IMR-90 (cell line): Measurements from ENCODE around the gene FOXP1.

ENCODE experiments used
- BHLHE40 ChIP-seq: fragments of 150-350 bp; IDR thresholded peaks from 2 replicates; pipeline ENCODE4 v1.6.1; 2016; ENCODE audit warnings: mild to moderate bottlenecking, low read depth, low read length
- CTCF ChIP-seq: conservative IDR thresholded peaks from 2 replicates; pipeline ENCODE4 v1.5.1; 2012; ENCODE audit warnings: mild to moderate bottlenecking, low read depth, low read length, improper control_type of control experiment
- TF ChIP-seq, protein P1 (sequence below): fragments of 150-350 bp; IDR thresholded peaks from 2 replicates; pipeline ENCODE4 v1.6.1; 2016; ENCODE audit warnings: low read depth, mild to moderate bottlenecking, low read length, moderate library complexity, borderline replicate concordance

DNA sequence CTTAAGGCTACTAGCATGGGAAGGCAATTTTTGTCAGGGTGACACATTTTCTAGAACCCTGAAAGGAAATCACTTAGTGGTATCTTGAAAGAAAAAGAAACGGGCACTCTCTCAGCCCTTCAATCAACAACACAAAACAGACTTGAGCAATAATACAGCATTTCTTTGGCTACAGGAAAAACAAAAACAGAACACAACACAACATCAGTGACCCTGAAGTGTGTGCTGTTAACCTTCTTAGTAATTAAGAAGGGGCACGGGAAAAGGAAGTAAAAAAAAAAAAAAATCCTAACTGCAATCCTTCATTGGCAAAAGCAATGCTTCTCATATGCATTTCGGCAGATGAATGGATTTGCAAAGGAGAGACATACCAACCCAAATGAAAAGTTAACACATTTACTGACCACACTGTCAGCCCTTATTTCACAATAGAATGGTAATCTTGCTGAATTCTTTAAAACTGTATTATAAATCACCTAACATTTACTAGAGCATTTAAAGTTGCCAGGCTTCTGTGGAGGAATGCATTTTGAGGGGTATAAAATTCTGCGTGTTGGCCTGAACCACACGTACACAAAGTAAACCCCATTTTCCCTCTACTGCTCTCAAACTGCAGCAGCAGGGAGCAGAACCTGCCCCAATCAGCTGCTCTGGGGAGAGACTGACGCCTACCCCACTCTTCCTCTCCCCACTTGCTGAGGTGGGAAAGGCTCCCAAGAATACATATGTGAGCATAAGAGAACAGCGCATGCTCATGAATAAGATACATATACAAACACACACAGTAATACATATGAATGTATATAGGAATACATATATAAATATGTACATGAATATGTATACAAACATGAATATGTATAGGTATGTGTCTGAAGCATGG, 198.5 kb downstream of the FOXP1 start:
- no peak for TF ChIP-seq CTCF
- TF ChIP-seq, protein P1, sequence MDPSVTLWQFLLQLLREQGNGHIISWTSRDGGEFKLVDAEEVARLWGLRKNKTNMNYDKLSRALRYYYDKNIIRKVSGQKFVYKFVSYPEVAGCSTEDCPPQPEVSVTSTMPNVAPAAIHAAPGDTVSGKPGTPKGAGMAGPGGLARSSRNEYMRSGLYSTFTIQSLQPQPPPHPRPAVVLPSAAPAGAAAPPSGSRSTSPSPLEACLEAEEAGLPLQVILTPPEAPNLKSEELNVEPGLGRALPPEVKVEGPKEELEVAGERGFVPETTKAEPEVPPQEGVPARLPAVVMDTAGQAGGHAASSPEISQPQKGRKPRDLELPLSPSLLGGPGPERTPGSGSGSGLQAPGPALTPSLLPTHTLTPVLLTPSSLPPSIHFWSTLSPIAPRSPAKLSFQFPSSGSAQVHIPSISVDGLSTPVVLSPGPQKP, result no peak
- TF ChIP-seq BHLHE40, result no peak
